GM18520 (cell line): ENCODE measurements around the gene VAMP2.

Experiments used
- ATAC-seq: cut with Tn5 transposase; IDR thresholded peaks from one replicate; pipeline ENCODE4 v1.9.1; 2021; ENCODE audit not compliant: unreplicated experiment

VAMP2 gene

DNA sequence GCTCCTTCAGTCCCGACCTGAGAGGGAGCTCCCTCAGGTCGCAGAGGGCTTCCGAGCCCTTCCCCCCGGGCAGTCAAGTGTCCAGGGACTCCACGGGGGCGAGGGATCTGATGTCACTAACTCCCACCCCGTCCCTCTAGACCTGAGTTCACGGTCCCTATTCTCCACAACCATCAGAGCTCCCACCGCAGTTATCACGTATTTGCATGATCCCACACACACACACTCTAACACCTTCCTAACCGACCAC is 6.8 kb downstream of the VAMP2 start:
- ATAC-seq: no peak

- no peak for ATAC-seq
Observed at GRCh38 chr17:8155231-8155995, 7.3 kb downstream of the VAMP2 start.

DNA sequence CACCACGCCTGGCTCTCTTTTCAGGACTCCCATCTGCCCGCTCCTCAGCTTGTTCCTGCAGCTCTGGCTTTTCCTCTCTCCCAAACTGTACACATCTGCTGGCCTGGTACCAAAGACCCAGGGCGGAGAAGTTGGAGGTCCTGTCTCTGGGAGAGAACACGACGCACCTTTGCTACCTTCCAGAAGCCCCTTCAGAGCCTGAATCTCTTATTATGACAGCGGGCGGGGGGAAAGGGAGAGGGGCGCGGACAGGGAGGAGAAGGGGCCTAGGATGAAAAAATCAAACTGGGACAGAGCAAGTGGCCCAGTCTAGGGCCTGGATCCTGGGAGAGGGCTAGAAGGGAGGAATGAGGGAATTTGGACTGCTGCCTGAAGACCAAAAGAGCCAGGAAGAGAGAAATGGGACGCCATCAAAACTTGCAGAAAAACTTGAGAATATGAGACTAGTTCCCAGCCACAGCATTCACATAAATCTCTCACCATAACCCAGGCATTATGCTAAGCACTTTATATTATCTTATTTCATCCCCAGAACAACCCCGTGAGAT is 8.1 kb downstream of the VAMP2 start:
- ATAC-seq: no peak

GRCh38 chr17:8153957-8154607 is 8.7 kb downstream of the VAMP2 start:
- ATAC-seq: no peak

- ATAC-seq: no peak
Observed at GRCh38 chr17:8153525-8153956, 9.2 kb downstream of the VAMP2 start.

- ATAC-seq: no peak
Observed at GRCh38 chr17:8153031-8153451, 9.7 kb downstream of the VAMP2 start.

DNA sequence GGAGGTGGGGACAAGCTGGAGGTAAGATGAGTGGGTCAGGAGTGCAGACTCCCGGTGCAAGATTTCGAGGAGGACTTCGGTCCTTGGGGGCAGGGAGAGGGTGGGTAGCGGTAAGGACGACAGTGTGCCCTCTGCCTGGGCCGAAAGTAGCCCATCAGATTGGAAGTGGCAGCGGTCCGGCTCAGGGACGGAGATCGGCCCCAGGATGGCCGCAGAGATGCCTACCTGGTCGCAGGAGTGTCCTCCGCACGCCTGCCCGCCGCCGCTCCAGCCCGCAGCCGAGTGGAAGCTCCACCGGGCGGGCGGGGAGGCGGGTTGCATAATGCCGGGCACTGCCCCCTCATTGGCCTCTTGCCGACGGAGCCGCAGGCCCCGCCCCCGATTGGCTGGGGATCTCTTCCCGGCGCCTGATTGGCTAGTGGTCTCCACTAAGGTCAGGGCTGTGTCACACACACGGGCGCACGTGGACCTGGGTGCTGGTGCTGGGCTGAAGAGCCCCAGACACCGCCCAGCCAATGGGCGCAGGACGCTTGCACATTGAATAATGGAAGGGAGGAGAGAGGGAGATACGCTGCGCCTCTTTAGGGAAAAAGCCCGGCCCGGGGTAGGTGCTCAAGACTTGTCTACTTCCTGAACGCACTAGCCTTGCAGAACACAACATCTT is 10.5 kb downstream of the VAMP2 start, which contains the start of gene PER1:
TSS of gene PER1 (minus strand) at position 293 of the 664 bp plus-strand sequence. CDS start 1,698 bp downstream, outside the sequence.
- ATAC-seq: peak; percentile 30

DNA sequence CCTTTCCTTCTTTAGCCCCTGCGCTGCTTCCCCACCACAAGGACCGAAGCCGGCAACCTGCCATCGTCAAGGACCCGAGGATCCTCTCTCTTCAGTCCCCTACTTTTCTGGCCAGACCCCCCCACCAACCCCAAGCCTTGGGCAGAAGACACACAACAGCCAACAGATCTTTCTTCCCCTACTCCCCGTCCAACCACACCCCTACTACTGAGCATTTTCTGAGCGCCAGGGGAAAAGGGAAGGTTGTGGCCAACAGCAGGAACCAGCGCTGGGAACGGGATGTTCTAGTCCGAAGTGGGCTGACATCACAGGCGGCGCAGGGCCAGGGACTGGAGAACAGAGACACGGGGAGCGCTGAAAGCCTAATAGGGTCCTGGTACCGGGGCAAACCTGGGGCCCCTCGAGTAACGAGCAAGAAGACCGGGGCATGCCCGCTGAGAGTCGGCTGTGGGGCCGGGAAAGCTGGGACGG is 11.1 kb downstream of the VAMP2 start:
- no peak for ATAC-seq

- peak; percentile 35 for ATAC-seq
Observed at GRCh38 chr17:8151120-8151640, 11.6 kb downstream of the VAMP2 start.

- ATAC-seq: no peak
Observed at GRCh38 chr17:8150194-8151119, 12.3 kb downstream of the VAMP2 start.

DNA sequence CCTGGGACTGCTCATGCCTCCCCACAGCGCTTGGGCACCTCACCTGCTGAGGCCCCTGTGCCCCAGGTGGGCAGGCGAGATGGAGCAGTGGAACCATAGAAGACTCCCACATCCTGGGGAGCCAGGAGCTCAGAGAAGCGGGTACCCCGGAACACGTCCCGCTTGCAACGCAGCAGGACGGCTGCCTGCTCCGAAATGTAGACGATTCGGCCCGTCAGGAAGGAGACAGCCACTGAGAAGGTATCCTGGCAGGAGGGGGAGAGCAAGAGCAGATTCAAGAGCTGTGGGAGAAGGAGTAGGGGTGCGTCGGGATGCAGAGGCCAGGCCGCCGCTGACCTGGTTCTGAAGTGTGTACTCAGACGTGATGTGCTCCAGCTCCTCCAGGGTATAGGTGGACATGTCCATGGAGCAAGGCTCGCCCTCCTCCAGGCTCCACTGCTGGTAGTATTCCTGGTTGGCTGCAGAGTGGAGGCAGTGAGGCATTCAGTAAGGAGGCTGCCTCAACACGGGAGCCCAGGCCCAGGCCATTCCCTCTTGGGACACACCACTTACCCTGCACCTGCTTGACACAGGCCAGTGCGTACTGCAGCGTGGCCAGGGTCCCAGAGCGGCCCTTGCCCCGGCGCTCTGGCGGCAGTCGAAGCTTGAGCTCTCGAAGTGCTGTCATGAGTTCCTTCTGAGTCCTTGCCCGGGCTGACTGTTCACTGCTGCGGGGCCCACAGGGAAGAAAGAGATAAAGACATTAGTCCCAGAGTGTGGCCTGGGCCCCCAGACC is 13.1 kb downstream of the VAMP2 start:
- no peak for ATAC-seq

DNA sequence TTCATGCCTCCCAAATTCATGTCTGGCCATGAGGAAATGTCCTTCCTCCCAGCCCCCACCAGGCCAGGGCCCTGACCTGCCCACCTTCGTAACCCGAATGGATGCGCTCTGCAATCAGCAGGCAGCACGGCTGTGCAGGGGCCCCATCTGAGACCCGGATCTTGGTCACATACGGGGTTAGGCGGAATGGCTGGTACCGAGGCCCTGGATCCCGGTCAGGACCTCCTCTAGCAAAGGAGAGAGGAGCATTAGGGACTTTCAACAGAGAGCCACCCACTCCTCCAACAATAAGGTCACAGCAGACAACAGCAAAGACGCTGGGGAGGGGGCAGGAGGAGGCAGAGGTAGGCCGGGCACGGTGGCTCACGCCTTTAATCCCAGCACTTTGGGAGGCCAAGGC is 14.2 kb downstream of the VAMP2 start:
- ATAC-seq: no peak

GRCh38 chr17:8147805-8148404 is 14.8 kb downstream of the VAMP2 start:
- ATAC-seq: no peak

- ATAC-seq: no peak
Observed at GRCh38 chr17:8147141-8147804, 15.5 kb downstream of the VAMP2 start.

DNA sequence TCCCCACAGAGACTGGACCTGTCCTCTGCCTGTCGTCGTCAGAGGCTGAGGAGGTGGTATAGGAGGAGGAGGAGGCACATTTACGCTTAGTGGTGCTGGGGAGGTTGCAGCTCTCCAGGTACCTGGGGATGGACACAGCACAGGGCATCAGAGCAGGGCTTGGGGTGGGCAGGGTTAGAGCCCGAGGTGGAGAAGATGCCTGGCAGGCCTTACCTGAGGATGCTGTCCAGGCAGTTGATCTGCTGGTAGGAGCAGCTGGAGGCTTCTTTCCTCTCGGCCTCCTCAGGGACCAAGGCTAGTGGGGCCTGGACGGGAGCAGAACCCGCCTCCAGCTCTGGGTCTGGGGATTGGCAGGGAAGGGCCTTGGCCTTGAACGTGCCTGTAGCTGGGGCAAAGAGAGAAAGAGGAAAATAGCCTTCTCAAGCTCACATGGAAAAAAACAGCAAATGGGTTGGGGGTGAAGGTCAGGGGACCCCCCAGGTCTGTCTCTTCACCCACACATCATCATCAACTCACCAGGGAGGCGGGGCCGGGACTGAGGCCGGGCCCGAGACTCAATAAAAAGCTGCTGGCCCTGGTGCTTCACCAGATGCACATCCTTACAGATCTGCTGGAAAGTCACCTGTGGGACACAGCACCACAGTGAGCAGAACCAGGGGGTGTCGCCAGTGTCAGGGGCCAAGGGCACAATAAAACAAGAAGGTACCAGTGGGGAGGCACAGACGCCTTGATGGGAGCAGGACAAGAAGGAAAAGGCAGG is 16.2 kb downstream of the VAMP2 start:
- no peak for ATAC-seq

GRCh38 chr17:8145811-8146210 is 16.9 kb downstream of the VAMP2 start:
- no peak for ATAC-seq

DNA sequence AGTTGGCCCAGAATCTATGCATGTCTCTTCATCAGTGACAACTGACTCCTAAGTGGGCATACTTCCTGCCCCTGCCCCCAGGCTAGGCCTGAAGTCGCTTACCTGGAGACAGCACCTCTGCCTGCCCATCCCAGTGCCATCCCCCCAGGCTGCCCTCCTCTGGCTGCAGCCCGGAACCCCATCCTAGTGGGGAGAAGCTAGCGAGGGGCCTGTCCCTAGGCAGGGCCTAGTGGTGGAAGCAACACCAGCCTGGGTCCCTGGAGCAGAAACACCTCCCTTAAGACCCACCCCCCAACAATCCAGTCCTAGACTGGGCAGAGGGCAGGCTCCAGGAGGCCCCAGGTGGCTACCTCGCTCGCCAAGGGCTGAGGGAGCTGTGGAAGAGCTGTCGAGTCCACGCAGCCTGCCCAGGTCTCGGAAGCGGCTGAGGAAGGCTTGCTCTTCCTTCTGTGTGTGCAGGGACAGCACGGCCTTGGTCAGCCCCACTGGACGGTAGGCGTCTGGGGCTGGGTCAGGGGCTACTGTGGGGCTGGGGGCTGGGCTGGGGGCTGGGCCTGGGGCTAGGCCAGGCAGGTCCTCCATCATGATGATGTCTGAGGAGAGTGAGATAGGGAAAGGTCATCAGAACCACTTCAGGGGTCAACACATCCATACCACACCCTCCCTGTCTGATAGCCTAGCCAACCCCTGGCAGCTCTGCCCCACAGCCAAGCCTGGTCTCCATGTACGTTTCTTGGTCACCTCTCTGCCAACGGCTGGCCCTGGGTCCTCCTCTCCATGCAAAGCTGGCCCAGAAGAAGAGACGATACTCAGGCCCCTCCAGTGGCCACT is 18.1 kb downstream of the VAMP2 start:
- ATAC-seq: no peak
